GM18526 (cell line): Measurements from ENCODE around the gene ARFIP2.

Experiments used
- POLR2A ChIP-seq: IDR thresholded peaks from 3 replicates; pipeline ENCODE4 v1.6.1; 2011; ENCODE audit not compliant: insufficient read length; ENCODE audit errors: extremely low read depth

Gene ARFIP2

DNA sequence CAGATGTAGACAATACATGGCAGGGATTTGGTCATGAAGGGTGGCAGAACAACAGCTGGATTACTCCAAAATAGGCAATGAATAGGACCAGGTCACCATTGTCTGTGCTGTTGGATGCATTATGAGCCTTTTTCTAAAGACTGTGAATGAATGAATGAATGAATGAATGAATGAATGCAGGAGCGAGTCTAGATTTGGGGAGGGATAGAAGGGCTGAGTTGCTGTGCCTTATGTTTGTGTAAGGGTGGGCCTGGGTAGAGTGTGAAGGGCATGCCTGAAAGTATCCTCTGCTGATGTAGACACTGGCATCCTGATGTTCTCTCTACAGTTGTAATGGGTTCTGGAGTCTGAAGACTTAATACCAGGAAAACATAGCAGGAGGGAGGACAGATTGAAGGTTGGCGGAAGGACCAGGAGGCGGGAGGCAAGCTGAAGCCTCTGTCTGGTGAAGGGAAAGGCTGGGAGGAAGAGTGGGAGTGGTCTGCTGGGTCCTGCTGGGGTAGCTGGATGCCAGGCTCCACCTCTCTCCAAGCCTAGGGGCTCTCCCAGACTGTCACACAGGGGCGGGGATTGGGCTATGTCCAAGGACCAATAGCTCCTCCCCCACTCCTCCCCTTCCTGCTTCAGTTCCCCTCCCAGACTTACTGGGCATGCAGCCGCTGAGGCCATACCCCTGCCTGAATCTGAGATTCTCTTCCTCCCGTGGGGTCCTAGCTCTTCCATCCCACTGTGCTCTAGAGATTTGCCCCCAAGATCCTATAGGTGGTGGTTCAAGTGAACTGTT lies 12.2 kb downstream of the ARFIP2 start:
- peak; percentile 36 for TF ChIP-seq POLR2A

DNA sequence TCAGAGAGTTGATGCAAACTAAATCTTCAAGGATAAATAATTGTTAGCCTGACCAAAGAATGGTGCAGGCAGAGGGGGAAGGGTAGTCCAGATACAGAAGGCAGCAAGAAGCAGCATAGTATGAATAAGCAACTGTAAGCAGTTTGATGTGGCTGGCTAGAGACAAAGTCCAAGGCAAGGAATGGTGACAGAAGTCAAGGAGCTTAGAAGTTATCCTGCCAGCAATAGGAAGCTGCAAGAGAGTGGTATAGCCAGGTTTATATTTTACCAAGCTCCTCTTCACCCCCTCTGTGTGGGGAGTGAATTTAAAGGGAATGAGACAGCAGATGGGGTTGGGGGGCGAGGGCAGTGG lies 22.1 kb downstream of the ARFIP2 start:
- no peak for TF ChIP-seq POLR2A

DNA sequence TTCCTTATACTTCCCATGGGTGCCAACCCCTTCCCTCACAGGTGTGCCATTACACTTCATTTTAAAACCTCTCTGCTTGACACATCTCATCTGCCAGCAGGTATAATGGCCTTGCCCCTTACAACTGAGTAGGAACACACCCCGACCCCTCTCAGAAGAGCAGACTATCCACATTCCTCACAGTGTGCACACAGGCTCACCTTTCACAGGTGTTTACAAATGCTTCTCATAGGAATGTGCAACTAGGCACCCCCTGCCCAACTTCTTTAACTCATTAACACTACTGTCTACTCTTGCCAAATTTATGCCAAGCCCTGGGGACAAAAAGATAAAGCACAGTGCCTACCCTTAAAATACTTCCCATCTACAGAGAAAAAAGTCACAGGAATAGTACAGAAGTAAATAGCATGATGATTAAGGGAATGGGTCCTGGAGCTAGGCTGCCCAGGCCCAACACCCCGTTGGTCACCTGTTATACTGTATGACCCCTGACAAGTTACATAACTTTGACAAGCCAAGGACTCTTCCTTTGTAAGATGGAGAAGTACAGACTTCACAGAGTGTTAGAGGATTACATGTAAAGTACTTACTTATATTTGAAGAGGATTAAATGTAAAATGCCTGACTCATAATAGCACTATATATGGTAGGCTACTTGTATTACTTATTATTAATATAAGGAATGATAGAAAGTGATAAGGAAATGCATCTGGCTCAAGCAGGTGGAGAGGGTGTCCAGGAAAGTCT lies 22.6 kb downstream of the ARFIP2 start:
- TF ChIP-seq POLR2A, result no peak

DNA sequence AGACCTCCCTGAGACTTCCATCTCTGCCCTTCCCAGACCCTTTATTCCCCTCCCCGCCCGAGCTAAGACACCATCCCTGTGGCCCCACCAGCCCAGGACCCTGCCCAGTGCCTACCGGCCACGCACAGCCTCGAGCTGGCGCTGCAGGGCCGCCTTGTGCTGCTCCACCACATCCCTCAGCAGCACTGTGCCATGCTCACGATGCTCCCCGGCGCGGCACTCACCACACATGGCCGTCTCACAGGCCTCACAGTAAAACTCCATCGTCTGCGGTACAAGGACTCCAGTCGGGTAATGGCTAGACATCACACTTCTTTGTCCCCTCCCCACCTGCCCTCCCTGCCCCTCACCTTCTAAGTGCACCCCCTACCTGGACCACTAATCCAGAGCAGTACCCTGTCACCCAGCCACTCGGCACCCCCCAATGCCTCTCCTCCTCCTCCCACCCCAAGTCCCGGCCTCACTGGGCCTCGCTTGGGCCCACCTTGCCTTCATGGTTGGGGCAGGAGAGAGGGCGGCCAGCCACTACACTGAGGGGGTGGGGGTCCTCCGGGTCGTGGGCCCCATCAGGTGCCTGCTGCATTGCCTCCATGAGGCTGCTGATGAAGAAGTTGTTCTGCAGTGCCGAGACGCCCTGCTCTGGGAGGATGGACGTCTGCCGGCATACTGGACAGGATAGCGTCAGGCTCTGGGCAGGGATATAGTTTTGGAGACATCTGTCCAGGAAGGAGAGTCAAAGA lies 23.4 kb downstream of the ARFIP2 start:
- no peak for TF ChIP-seq POLR2A

DNA sequence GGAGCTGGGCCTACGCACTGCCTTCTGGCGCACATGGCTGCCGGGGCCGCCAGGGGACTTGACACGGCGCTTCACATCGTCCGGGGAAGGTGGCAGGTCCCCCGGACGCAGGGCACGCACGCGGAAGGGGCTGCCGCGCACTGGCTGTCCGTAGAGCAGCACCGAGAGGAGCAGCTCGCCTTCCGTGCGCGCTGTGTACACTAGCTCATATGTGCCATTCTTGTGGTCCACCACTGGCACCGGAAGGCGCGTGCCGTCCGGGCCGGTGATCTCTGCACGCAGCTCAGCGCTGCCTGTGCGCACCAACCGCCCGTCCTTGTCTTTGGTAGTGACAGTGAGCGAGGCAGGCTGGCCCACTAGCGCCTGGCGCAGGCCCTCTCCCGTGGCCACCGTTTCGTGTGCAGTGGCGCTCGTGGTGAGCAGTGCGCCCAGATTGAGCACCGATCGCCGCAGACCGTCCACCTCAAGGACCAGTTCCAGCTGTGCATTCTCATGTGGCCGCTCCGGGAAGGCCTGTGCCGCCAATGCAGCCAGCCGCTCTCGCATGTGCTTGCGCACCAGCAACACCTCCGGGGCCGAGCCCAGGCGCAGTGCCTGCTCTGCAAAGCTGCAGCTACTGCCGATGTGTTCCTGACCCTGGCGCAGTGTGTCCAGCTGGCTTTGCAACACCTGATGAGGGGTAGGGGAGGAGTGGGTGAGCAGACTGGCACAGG lies 24.6 kb downstream of the ARFIP2 start:
- no peak for TF ChIP-seq POLR2A

DNA sequence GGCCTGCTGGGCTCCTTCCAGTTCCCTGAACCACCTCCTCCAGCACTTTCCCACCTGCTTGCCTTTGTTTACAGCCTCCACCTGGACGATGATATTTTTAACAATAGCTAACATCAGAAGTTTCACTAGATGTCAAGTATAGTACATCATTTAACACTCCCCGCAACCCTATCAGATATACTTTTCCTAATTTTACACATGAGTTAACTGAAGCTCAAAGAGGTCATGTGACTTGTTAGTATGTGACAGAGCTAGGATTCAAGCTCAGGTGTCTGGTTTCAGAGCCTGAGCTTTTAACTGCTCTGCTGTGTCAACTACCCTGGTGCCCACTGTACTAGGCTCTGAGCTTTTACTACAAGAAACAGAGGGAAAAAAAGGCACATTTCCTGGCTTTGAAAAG lies 26.1 kb downstream of the ARFIP2 start:
- no peak for TF ChIP-seq POLR2A

DNA sequence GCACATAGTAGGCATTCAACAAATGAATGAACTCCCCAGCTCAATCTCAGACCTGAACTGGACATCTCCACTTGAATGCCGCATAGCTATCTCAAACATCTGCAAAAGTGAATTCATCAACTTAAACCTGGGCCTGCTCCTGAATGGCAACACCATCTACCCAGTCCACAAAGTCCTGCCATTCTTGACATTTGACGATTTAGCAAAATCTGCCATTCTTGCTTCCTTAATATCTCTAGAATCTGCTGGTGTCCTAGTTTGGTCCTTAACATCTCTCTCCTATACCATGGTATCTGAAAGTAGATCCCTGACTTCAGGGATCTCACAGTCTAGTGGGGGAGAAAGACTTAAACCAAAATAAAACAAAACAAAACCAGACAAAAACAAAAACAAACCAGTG lies 28.0 kb downstream of the ARFIP2 start:
- no peak for TF ChIP-seq POLR2A

DNA sequence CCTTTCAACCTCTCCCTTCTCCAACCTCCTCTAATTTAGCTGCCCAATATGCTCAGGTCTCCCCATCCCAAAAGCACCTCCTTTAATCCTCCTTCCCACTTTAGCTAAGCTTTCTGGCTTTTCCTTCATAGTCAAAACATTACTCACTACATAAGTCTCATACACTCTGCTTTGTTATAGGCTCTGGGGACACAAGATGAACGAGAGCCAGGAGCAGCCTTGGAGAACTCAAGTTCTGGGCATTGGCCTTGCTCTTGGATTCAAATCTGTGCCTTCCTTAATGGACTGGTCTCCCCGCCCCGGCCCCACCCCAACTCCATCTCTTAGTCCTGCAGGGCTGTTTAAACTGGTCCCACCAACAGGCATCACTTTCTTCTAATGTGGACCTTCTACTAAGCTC lies 28.9 kb downstream of the ARFIP2 start:
- TF ChIP-seq POLR2A, result no peak

DNA sequence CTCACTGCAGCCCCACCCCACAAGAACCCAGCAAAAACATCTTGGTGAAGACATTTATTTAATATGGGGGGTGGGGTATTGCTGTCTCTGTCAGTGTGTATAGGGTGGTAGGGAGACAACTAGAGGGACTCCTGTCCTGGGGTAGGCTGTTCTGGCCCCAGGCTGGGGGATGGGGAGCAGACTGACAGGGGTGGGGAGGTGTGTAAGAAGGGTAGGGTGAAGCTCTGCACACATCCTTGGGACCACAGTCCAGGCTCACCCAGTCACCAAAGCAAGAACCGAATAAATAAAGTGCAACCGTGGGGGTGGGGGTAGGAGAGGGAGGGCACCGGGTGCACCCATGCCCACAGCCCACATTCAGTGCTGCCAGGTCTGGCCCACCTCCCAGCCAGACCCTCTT lies 32.6 kb downstream of the ARFIP2 start:
- no peak for TF ChIP-seq POLR2A

DNA sequence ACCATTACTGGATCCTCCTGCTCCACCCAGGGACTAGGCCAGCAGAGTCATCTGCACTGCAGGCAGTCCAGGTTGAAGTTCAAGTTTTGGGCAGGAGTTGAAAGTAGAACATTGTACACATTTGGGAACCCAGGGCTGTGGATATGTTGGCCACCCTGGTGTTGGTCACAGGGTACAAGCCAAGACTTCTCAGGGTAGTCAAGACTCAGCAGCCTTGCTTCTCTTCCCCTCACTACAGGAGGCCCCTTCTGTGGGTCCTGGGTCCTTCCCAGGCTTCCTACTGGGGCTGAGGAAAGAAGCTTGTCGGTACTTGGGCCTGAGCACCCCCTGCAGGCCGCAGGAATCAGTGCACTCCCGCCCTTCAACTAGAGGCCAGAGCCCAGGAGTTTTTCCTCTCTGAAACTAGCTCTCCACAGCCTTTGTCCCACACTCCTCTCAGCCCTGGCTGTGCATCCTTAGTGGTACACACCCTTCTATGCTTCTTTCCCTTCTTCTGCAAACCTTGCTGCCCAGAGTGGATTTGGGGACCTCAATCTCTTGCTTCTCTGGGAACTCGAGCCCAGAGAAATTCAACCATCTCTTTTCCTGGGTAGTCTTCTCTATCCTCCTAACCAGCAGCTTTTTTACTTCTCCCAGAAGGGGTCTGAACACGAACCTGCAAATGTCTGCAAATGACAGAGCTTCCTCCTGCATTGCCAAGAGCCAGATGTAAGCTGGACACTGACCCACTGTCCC lies 37.7 kb downstream of the ARFIP2 start:
- TF ChIP-seq POLR2A, result no peak

DNA sequence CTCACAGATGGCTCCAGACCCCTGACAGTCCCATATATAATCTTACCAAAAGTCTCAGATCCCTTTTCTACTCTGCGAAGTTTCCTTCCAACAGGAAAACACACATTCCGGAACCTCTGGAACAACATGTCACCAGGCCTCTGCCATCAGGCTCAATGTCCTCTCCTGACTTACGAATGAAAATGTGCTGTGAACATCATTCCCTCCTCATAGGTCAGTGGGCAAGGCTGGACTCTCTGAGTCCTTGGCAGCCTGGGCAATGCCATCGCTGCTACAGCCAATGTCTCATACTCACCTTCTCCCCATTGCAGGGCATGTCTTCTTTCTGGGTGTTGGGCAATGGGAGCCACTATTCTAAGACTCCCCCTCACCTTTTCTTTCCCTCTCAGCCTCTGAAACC lies 38.7 kb downstream of the ARFIP2 start:
- no peak for TF ChIP-seq POLR2A

DNA sequence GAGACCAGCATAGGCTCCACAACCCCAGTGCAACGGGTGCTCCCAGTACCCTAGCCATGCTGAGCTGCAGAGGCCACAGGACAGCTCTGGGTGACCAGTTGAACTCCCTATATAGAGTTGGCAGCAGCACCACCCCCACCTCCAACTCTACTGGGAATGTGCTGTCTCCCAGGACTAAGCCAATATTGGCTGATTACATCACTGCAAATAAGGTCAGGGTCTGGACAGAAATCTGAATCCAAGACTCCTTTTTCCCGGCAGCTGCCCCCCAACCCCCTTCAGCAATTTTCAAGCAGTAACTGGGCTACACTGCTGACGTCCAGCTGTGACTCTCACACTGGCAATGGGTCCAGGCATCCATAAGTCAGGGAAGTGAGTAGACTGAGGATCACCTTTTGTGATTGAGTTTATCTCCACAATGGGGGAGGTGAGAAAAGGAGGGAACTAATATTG lies 40.2 kb downstream of the ARFIP2 start, which contains the start of gene HPX:
HPX (minus strand) TSS at position 82 of the 453 bp plus-strand sequence; CDS start at position 58, 24 bp downstream.
- TF ChIP-seq POLR2A, result no peak

DNA sequence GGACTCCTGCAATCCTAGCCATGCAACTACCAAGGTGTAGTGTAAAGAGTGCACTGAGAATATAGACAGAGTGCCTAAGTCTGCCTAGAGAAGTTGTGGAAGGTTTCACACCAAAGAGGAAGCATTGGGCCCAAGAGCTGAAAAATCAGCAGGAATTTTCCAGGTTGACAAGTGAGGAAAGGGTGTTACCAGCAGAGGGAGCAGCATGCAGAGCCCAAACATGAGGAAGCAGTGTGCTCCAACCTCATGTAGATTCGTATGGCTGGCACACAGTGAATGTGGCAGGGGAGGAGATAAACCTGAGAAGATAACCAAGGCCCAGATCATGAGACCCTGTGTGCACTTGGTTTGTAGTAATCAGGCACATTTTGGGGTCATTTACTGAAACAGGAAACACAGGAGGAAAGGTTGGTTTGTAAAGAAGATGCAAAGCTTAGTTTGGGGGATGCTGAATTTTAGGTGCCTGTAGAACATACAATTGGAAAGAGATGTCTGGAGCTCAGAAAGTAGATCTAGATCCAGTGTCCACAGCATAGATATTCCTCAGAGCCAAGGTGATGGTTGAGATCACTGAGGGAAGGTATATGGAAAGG lies 42.1 kb downstream of the ARFIP2 start:
- no peak for TF ChIP-seq POLR2A

DNA sequence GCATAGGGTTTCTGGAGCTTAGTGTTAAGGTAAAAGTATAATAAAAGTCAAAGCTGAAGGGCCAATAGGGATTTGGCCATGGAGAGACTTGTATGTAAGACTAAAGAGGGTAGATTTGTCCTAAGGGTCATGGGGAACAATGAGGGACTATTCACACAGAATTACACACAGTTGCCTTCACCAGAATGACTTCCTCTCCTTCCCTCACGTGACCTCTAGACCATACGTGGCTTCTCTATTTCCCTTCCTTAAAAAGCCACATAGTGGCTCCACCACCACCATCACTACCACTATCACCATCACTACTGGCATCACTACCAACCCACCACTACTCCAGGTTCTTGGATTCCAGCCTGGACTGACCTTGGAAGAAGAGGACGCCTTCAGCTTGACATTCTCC lies 43.1 kb downstream of the ARFIP2 start:
- TF ChIP-seq POLR2A, result no peak
